HepG2 (cell line): ENCODE measurements around the gene AP1M1. TPM values are rescaled to one million over a fixed set of nuclear protein-coding genes. Genes with fewer than 3 reads are reported as not detected.
A peak's percentile ranks its signal among the peaks of the same experiment; 100 is the strongest.

ENCODE experiments used
- ATAC-seq: fragments of 200-7000 bp; cut with Tn5 transposase; 3 replicates; pipeline ENCODE4 v1.9.1; 2020; ENCODE audit warnings: mild to moderate bottlenecking, moderate library complexity
- BruUV-seq: library from RNA; stranded (reverse); fragments of 400-500 nt; replicated peaks from 2 replicates; lab custom pipeline; 2021; lab: Mats Ljungman, UMichigan
- CTCF ChIA-PET: fragments of 300-600 bp; formaldehyde crosslinking; extraction: SDS; loops from one replicate; lab custom pipeline; 2021; ENCODE audit warnings: low total read pairs, inconsistent platforms, low intra/inter-chr PET ratio; lab: Yijun Ruan, JAX
- POLR2A ChIA-PET: fragments of 350-600 bp; sonication (Branson Sonifier 250); formaldehyde crosslinking; loops from one replicate; lab custom pipeline; 2020; ENCODE audit warnings: antibody characterized with exemption, inconsistent platforms; lab: Yijun Ruan, JAX
- DNase-seq: peaks from one replicate; pipeline ENCODE4 v3.0.0-alpha.2; 2015; ENCODE audit warnings: low spot score
- FAIRE-seq: peaks from 3 replicates; lab custom pipeline; 2011; peaks lifted over from hg19 to GRCh38; lab: Jason Lieb, UNC
- H2AFZ ChIP-seq: one replicate; pipeline ENCODE4 v1.6.1; 2011; ENCODE audit warnings: low read length, inconsistent platforms
- H3K27ac ChIP-seq: fragments of 300-600 bp; 3 replicates; pipeline ENCODE4 v1.8.0; 2011; ENCODE audit warnings: mixed run types, mild to moderate bottlenecking, mixed read lengths, low read length, inconsistent platforms; ENCODE audit not compliant: insufficient read depth; ENCODE audit errors: extremely low read length
- H3K27me3 ChIP-seq, 2 experiments: fragments of 200-600 bp in 1 of 2; 2 replicates in 1 of 2; 3 replicates in 1 of 2; pipeline versions ENCODE4 v1.6.0 to v1.8.0; 2011; ENCODE audit warnings: low read length in 2 of 2, mild to moderate bottlenecking in 2 of 2, moderate library complexity in 2 of 2, inconsistent platforms in 1 of 2; ENCODE audit not compliant: insufficient read depth in 2 of 2, control insufficient read depth in 1 of 2
- H3K36me3 ChIP-seq, 2 experiments: fragments of 200-600 bp in 1 of 2; replicated peaks in 1 of 2; 2 replicates in 1 of 2; 3 replicates in 1 of 2; pipeline versions ENCODE4 v1.5.1 to v1.8.0; 2011; ENCODE audit warnings: low read length in 2 of 2, inconsistent platforms in 1 of 2; ENCODE audit not compliant: insufficient read depth in 2 of 2, control insufficient read depth in 1 of 2
- H3K4me1 ChIP-seq: 2 replicates; pipeline ENCODE4 v1.5.1; 2012; ENCODE audit warnings: low read length, inconsistent platforms; ENCODE audit not compliant: insufficient read depth
- H3K4me2 ChIP-seq: 2 replicates; pipeline ENCODE4 v1.6.0; 2011; ENCODE audit warnings: low read depth, low read length, inconsistent platforms
- H3K4me3 ChIP-seq, 3 experiments: fragments of 200-600 bp in 1 of 3; sonication (generic), shearing (Covaris generic) in 1 of 3; replicated peaks in 1 of 3; 2 replicates each; pipeline ENCODE4 v1.5.1; 2011 to 2016; ENCODE audit warnings: low read length in 3 of 3, inconsistent platforms in 2 of 3, low read depth in 2 of 3, mild to moderate bottlenecking in 2 of 3, control low read depth in 1 of 3, mixed read lengths in 1 of 3; ENCODE audit not compliant: insufficient read depth in 1 of 3
- H3K79me2 ChIP-seq: one replicate; pipeline ENCODE4 v1.6.1; 2011; ENCODE audit warnings: low read length, inconsistent platforms; ENCODE audit not compliant: insufficient read depth
- H3K9ac ChIP-seq: 2 replicates; pipeline ENCODE4 v1.6.0; 2011; ENCODE audit warnings: mild to moderate bottlenecking, low read depth, low read length, inconsistent platforms; ENCODE audit not compliant: insufficient read depth
- H3K9me3 ChIP-seq: 2 replicates; pipeline ENCODE4 v1.5.1; 2012; ENCODE audit warnings: mild to moderate bottlenecking, low read length
- H4K20me1 ChIP-seq: 2 replicates; pipeline ENCODE4 v1.6.0; 2011; ENCODE audit warnings: inconsistent platforms, mild to moderate bottlenecking, low read length, moderate library complexity; ENCODE audit not compliant: insufficient read depth
- MXI1 ChIP-seq: IDR thresholded peaks from 3 replicates; pipeline ENCODE4 v1.6.1; 2012; ENCODE audit warnings: low read depth, low read length, inconsistent platforms, borderline replicate concordance
- ZNF282 ChIP-seq: fragments of 450-650 bp; IDR thresholded peaks from 2 replicates; pipeline ENCODE4 v1.6.1; 2018; ENCODE audit not compliant: partially characterized antibody
- WGBS: methylation state at CpG from one replicate; pipeline ENCODE4 v1.1.6; 2017; ENCODE audit warnings: low lambda C conversion rate; 5-methylcytosine and 5-hydroxymethylcytosine counted together
- in situ Hi-C: cut with HindIII; loops from 2 replicates; pipeline ENCODE4 v1.10.0; 2017; ENCODE audit warnings: low pct_unique_long_range_greater_than_20kb; ENCODE audit not compliant: extremely low pct_ligation_motif_present
- intact Hi-C: fragments of 100-400 bp; cut with micrococcal nuclease; formaldehyde crosslinking; loops from one replicate; pipeline ENCODE4 v1.10.0; 2022; ENCODE audit not compliant: unreplicated experiment
- polyA plus RNA-seq, 8 experiments: library from polyadenylated mRNA; depleted of rRNA in 3 of 8; stranded (reverse) in 7 of 8; unstranded in 1 of 8; fragments of >200 nt; fragmentation: Illumina TruSeq in 4 of 8; extraction: Trizol in 4 of 8; gene quantifications; 2 replicates each; pipeline versions ENCODE4 v1.2.1 to v1.2.3, GENCODE V29; 2011 to 2016; ENCODE audit warnings: low read depth in 4 of 8, missing spikeins in 1 of 8, mixed read lengths in 1 of 8; ENCODE audit not compliant: insufficient read depth in 1 of 8
- total RNA-seq, 5 experiments: library from RNA; depleted of rRNA; stranded (reverse); fragments of >200 nt; fragmentation: Illumina TruSeq; extraction: Trizol; gene quantifications; 2 replicates each; pipeline ENCODE4 v1.2.3, GENCODE V29; 2016; ENCODE audit warnings: low read depth in 1 of 5
- TF ChIP-seq, protein P1 (sequence below): IDR thresholded peaks from 2 replicates; pipeline ENCODE4 v1.4.0; 2020; ENCODE audit warnings: mild to moderate bottlenecking, missing genetic modification reagents

The AP1M1 gene
- total and polyA plus RNA-seq, 2 of the 13 experiments (the other 11 are each of a cell fraction or from before 2014, with no cell fraction given) = 34.4 to 46.1 TPM

DNA sequence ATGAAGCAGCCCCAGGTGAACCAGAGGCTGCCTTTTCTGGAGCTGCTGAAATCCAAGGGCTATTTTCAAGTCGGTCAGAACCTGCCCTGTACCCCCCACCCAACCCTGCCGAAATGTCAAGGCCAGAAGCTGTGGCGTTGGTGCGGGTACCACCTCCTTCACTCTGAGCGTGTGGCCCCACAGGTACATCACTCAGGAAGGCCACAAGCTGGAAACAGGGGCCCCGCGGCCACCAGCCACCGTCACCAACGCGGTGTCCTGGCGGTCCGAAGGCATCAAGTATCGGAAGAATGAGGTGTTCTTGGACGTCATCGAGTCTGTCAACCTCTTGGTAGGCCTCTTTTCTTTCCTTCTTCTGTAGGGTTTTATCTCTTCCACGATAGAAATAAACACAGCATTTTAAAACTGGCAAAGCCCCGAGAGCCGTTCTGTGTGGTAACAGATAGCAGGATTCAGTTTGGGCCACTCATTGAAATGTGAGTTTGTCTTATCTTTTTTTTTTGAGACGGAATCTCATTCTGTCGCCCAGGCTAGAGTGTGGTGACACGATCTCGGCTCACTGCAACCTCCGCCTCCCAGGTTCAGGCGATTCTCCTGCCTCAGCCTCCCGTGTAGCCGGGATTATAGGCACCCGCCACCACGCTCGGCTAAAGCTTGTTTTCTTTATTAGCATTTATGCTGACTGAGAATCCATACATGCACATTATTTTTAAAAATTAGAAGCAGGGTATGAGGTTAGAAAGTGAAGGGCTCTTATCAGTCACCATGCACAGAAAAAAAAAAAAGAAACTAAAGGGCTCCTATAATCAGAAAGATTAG, 11.3 kb downstream of the AP1M1 start:
- no peak overlapping the region for H3K4me2 ChIP-seq
- ChIA-PET POLR2A (no interaction called here), CTCF (no interaction called here)
- peaks cover 14% of the 10 kb centered on the region for H3K4me1 ChIP-seq
- intact Hi-C loops = no loop called here
- no peaks in the 10 kb centered on the region for H4K20me1 ChIP-seq
- H3K27me3 ChIP-seq = no peaks in the 10 kb centered on the region
- H3K79me2 ChIP-seq = no peaks in the 10 kb centered on the region
- H3K27ac ChIP-seq = no peak overlapping the region
- TF ChIP-seq, protein P1, sequence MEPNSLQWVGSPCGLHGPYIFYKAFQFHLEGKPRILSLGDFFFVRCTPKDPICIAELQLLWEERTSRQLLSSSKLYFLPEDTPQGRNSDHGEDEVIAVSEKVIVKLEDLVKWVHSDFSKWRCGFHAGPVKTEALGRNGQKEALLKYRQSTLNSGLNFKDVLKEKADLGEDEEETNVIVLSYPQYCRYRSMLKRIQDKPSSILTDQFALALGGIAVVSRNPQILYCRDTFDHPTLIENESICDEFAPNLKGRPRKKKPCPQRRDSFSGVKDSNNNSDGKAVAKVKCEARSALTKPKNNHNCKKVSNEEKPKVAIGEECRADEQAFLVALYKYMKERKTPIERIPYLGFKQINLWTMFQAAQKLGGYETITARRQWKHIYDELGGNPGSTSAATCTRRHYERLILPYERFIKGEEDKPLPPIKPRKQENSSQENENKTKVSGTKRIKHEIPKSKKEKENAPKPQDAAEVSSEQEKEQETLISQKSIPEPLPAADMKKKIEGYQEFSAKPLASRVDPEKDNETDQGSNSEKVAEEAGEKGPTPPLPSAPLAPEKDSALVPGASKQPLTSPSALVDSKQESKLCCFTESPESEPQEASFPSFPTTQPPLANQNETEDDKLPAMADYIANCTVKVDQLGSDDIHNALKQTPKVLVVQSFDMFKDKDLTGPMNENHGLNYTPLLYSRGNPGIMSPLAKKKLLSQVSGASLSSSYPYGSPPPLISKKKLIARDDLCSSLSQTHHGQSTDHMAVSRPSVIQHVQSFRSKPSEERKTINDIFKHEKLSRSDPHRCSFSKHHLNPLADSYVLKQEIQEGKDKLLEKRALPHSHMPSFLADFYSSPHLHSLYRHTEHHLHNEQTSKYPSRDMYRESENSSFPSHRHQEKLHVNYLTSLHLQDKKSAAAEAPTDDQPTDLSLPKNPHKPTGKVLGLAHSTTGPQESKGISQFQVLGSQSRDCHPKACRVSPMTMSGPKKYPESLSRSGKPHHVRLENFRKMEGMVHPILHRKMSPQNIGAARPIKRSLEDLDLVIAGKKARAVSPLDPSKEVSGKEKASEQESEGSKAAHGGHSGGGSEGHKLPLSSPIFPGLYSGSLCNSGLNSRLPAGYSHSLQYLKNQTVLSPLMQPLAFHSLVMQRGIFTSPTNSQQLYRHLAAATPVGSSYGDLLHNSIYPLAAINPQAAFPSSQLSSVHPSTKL (CRISPR knock-in tag) = no peak
- no peak for TF ChIP-seq MXI1
- TF ChIP-seq ZNF282 = no peak
- TF ChIP-seq, all 625 proteins: peak for 0
- Histone ChIP-seq H3K9ac (no peak overlapping the region), H2AFZ (no peak overlapping the region), H3K9me3 (no peaks in the 10 kb centered on the region), H3K4me3 (no peak overlapping the region), H3K36me3 (peaks cover 20 to 30% of the 10 kb centered on the region in 2 experiments; a peak in 4 of 5 replicates)
- BruUV-seq = TSS peak; percentile 26
- no peak for FAIRE-seq
- no peak for ATAC-seq
- in situ Hi-C loops = no loop called here
- 98% methylated on average over 29 of the region's 29 CpGs for WGBS
- DNase-seq = no peak
